Lower leg skin (tissue), 3 donors: Measurements from ENCODE around the gene UFD1.

Experiments used
- POLR2A ChIP-seq, 2 donors: fragments of 450-650 bp; IDR thresholded peaks; one replicate each; pipeline ENCODE4 v1.6.1; 2016 to 2017; ENCODE audit warnings: antibody characterized with exemption in 2 of 2, mild to moderate bottlenecking in 1 of 2, moderate library complexity in 1 of 2
- TF ChIP-seq, protein P1 (sequence below), 3 donors: fragments of 450-650 bp; IDR thresholded peaks; one replicate each; pipeline ENCODE4 v1.5.1; 2016; ENCODE audit warnings: antibody characterized with exemption in 3 of 3, mild to moderate bottlenecking in 3 of 3, moderate library complexity in 2 of 3

GRCh38 chr22:19464975-19465374 is 14.0 kb downstream of the UFD1 start:
- TF ChIP-seq POLR2A (IDR thresholded peaks at IDR 0.05), result no peak
- TF ChIP-seq, protein P1, sequence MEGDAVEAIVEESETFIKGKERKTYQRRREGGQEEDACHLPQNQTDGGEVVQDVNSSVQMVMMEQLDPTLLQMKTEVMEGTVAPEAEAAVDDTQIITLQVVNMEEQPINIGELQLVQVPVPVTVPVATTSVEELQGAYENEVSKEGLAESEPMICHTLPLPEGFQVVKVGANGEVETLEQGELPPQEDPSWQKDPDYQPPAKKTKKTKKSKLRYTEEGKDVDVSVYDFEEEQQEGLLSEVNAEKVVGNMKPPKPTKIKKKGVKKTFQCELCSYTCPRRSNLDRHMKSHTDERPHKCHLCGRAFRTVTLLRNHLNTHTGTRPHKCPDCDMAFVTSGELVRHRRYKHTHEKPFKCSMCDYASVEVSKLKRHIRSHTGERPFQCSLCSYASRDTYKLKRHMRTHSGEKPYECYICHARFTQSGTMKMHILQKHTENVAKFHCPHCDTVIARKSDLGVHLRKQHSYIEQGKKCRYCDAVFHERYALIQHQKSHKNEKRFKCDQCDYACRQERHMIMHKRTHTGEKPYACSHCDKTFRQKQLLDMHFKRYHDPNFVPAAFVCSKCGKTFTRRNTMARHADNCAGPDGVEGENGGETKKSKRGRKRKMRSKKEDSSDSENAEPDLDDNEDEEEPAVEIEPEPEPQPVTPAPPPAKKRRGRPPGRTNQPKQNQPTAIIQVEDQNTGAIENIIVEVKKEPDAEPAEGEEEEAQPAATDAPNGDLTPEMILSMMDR (IDR thresholded peaks at IDR 0.05), result no peak
